ENCODE results near the gene AMMECR1. TPM values are rescaled to one million over a fixed set of nuclear protein-coding genes. Genes with fewer than 3 reads are reported as not detected.
A peak's percentile ranks its signal among the peaks of the same experiment; 100 is the strongest.

AMMECR1 gene
- total RNA-seq, 1 donor from 2014 or later, result 10.1 TPM

DNA sequence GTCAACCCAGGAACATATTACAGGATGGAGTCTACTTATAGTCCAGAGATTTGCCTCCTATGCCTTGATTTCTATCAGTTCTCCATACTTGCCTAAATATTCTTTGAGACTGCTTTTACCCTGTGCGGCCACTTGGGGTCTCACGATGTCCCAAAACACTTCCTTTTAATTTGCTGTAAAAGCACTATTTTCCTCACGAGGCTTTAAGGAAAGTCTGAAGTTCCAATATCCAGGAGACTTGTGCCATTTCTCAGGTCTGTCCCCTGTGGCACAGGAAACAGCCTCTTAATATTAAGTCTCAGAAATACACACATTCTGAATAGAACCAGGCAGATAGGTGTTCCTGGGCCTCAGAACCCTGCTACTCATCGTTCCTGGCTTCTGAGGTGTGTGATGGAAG is 172.0 kb downstream of the AMMECR1 start:
- no peak for DNase-seq (ENCODE audit: extremely low spot score, unreplicated experiment)
- no peaks in the 10 kb centered on the region for H3K9me3 Mint-ChIP-seq (ENCODE audit: unreplicated experiment)
- no peak overlapping the region for H3K4me3 Mint-ChIP-seq (ENCODE audit: unreplicated experiment)
- no peaks in the 10 kb centered on the region for H3K36me3 Mint-ChIP-seq (ENCODE audit: unreplicated experiment)
- TF ChIP-seq, protein P1, sequence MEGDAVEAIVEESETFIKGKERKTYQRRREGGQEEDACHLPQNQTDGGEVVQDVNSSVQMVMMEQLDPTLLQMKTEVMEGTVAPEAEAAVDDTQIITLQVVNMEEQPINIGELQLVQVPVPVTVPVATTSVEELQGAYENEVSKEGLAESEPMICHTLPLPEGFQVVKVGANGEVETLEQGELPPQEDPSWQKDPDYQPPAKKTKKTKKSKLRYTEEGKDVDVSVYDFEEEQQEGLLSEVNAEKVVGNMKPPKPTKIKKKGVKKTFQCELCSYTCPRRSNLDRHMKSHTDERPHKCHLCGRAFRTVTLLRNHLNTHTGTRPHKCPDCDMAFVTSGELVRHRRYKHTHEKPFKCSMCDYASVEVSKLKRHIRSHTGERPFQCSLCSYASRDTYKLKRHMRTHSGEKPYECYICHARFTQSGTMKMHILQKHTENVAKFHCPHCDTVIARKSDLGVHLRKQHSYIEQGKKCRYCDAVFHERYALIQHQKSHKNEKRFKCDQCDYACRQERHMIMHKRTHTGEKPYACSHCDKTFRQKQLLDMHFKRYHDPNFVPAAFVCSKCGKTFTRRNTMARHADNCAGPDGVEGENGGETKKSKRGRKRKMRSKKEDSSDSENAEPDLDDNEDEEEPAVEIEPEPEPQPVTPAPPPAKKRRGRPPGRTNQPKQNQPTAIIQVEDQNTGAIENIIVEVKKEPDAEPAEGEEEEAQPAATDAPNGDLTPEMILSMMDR (IDR thresholded peaks at IDR 0.05), result peak; percentile 69
- H3K27ac Mint-ChIP-seq (ENCODE audit: unreplicated experiment), result no peak overlapping the region
- H3K27me3 Mint-ChIP-seq (ENCODE audit: unreplicated experiment), result no peaks in the 10 kb centered on the region
- peaks cover 1% of the 10 kb centered on the region for H3K4me1 Mint-ChIP-seq (ENCODE audit: unreplicated experiment)

DNA sequence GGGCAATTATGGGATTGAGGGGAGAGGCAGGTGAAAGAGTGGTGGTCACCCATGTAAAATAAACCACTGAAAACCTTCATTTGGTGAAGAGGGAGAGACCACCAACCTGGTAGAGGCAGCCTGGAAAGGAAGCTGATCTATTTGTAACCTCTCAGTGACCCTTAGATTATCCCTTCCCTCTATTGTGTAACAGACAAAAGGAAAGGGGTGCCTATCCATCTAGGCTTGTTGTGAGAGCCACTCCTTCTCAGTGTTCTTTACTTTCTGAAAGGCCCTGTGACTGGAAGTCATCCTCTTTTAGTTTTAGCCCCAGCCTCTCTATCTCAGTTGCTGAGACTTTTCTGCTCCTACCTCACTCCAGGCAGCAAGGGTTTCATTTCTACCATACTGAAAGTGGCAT is 172.6 kb downstream of the AMMECR1 start:
- no peak overlapping the region for H3K27ac Mint-ChIP-seq (ENCODE audit: unreplicated experiment)

More for the DNA sequence above, 172.6 kb downstream of the AMMECR1 start:
- Mint-ChIP-seq H3K4me3 (ENCODE audit: unreplicated experiment) (no peak overlapping the region), H3K9me3 (ENCODE audit: unreplicated experiment) (no peaks in the 10 kb centered on the region), H3K27me3 (ENCODE audit: unreplicated experiment) (no peaks in the 10 kb centered on the region), H3K4me1 (ENCODE audit: unreplicated experiment) (peaks cover 1% of the 10 kb centered on the region), H3K36me3 (ENCODE audit: unreplicated experiment) (no peaks in the 10 kb centered on the region)
- DNase-seq (ENCODE audit: extremely low spot score, unreplicated experiment), result no peak
- TF ChIP-seq, protein P1 (IDR thresholded peaks at IDR 0.05), result no peak

Other genes starting within 250 kb of the AMMECR1 start
- 0.05 TPM in 1 of 2 replicates, not detected in the other for gene RTL9, start 40.8 kb upstream of the AMMECR1 start, total RNA-seq